Lung (tissue), 12 donors: Measurements from ENCODE around the gene PLCB4. TPM values are rescaled to one million over a fixed set of nuclear protein-coding genes. Genes with fewer than 3 reads are reported as not detected.

Experiments
- ATAC-seq: fragments of 200-7000 bp; cut with Tn5 transposase; one replicate; pipeline ENCODE4 v1.9.1; 2020; ENCODE audit warnings: moderate number of reproducible peaks; ENCODE audit not compliant: insufficient read depth, low FRiP score
- DNase-seq, 3 donors: peaks; one replicate each; pipeline ENCODE4 v3.0.0-alpha.2; 2013 to 2017
- H3K27ac ChIP-seq, 2 donors: one replicate each; pipeline ENCODE4 v1.5.1; 2013; ENCODE audit warnings: mild to moderate bottlenecking in 2 of 2, moderate library complexity in 2 of 2, control low read depth in 1 of 2, inconsistent platforms in 1 of 2, low read depth in 1 of 2, low read length in 1 of 2
- H3K27me3 ChIP-seq, 3 donors: one replicate each; pipeline ENCODE4 v1.5.1; 2013; ENCODE audit warnings: low read length in 2 of 3; ENCODE audit not compliant: control insufficient read depth in 3 of 3, insufficient read depth in 3 of 3
- H3K36me3 ChIP-seq, 4 donors: one replicate each; pipeline ENCODE4 v1.5.1; 2013; ENCODE audit warnings: low read length in 4 of 4, mild to moderate bottlenecking in 1 of 4, moderate library complexity in 1 of 4; ENCODE audit not compliant: control insufficient read depth in 4 of 4, insufficient read depth in 4 of 4
- H3K4me1 ChIP-seq, 5 donors: one replicate each; pipeline ENCODE4 v1.5.1; 2013; ENCODE audit warnings: low read length in 5 of 5, mild to moderate bottlenecking in 2 of 5, moderate library complexity in 1 of 5; ENCODE audit not compliant: control insufficient read depth in 5 of 5, insufficient read depth in 5 of 5
- H3K4me3 ChIP-seq: one replicate; pipeline ENCODE4 v1.5.1; 2013; ENCODE audit warnings: mild to moderate bottlenecking, control low read depth, moderate library complexity
- H3K9ac ChIP-seq, 2 donors: one replicate each; pipeline ENCODE4 v1.5.1; 2013; ENCODE audit warnings: low read length in 2 of 2, control low read depth in 1 of 2; ENCODE audit not compliant: insufficient read depth in 1 of 2
- H3K9me3 ChIP-seq, 4 donors: one replicate each; pipeline ENCODE4 v1.5.1; 2013; ENCODE audit warnings: low read length in 3 of 4, mild to moderate bottlenecking in 1 of 4, moderate library complexity in 1 of 4; ENCODE audit not compliant: control insufficient read depth in 4 of 4, insufficient read depth in 3 of 4
- WGBS, 2 donors: extraction: QIAGEN DNeasy Blood & Tissue Kit; methylation state at CpG; one replicate each; pipeline ENCODE4 v1.1.7; 2013; 5-methylcytosine and 5-hydroxymethylcytosine counted together
- polyA plus RNA-seq, 2 donors: library from polyadenylated mRNA; stranded (reverse); fragments of 200-250 nt; gene quantifications; one replicate each; pipeline ENCODE4 v1.2.1, GENCODE V29; 2013
- total RNA-seq, 2 donors: library from RNA; depleted of rRNA in 1 of 2; stranded (reverse); fragments of >200 nt in 1 of 2; gene quantifications; one replicate each; pipeline ENCODE4 v1.2.1, GENCODE V29; 2014 to 2021
- TF ChIP-seq, protein P1 (sequence below): IDR thresholded peaks from 2 replicates; pipeline ENCODE4 v1.5.1; 2012; ENCODE audit warnings: mild to moderate bottlenecking; ENCODE audit errors: control extremely low read depth, extremely low read depth
- donor health status: control.
- donor health status: control.
- donor health status: Bipolar disorder and iron deficiency.
- donor health status: healthy.
- donor health status: DM: yes; HTN: yes; CAD: no.

PLCB4 gene
- total and polyA plus RNA-seq, 4 donors = 2.1 to 18.6 (median 5.6) TPM

DNA sequence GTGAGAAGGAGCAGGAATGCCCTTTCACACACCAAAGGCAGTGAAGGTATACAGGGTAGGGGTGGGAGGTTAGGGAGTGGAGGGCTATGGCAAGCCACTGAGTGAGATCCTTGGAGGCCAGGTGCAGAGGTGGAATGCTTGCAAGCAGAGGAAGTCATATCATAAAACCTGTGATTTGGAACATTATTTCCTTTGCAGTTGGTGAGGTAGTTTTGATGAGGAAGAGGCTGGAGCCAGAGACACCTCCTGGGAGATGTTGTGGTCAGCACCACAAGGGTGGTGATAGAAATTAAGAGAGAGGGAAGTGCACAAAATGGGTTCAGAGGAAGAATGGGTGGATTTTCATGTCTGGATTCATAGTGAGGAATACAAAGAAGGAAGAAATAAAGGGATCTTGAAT is 73.0 kb downstream of the PLCB4 start:
- no peaks in the 10 kb centered on the region for H3K27me3 ChIP-seq
- ATAC-seq (no peak), DNase-seq (no peak)
- no peak overlapping the region for H3K4me3 ChIP-seq
- no peaks in the 10 kb centered on the region for H3K36me3 ChIP-seq
- H3K27ac ChIP-seq = no peak overlapping the region
- TF ChIP-seq, protein P1, sequence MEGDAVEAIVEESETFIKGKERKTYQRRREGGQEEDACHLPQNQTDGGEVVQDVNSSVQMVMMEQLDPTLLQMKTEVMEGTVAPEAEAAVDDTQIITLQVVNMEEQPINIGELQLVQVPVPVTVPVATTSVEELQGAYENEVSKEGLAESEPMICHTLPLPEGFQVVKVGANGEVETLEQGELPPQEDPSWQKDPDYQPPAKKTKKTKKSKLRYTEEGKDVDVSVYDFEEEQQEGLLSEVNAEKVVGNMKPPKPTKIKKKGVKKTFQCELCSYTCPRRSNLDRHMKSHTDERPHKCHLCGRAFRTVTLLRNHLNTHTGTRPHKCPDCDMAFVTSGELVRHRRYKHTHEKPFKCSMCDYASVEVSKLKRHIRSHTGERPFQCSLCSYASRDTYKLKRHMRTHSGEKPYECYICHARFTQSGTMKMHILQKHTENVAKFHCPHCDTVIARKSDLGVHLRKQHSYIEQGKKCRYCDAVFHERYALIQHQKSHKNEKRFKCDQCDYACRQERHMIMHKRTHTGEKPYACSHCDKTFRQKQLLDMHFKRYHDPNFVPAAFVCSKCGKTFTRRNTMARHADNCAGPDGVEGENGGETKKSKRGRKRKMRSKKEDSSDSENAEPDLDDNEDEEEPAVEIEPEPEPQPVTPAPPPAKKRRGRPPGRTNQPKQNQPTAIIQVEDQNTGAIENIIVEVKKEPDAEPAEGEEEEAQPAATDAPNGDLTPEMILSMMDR = no peak
- H3K9me3 ChIP-seq = peaks cover 0 to 3% (median 0%) of the 10 kb centered on the region in 4 donors
- H3K9ac ChIP-seq = no peak overlapping the region
- peaks cover 0 to 15% (median 0%) of the 10 kb centered on the region in 5 donors for H3K4me1 ChIP-seq

DNA sequence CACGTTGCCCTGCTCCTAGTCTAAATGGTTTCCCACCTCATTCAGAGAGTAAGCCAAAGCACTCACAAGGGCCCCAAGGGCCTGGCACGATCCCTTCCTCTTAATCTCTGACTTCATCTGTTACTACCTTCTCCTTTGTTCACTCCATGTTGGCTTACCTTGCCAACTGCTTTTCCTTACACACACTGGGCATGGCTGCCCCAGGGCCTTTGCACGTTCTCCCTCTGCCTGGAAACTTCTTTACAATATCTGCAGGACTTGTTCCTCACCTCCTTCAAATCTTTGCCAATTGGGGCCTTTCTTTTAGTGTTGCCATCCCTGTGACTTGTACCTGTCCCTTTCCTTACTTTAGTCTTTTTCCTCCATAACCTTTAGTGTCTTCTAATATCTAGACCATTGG is 73.9 kb downstream of the PLCB4 start:
- ATAC-seq = no peak
- peaks cover 0 to 3% (median 0%) of the 10 kb centered on the region in 4 donors for H3K9me3 ChIP-seq
- no peak overlapping the region for H3K4me3 ChIP-seq
- TF ChIP-seq, protein P1 = no peak
- 86 to 92% methylated on average over 3 of the region's 3 CpGs for WGBS, 2 donors
- H3K36me3 ChIP-seq = no peaks in the 10 kb centered on the region
- H3K27ac ChIP-seq = no peak overlapping the region
- no peaks in the 10 kb centered on the region for H3K27me3 ChIP-seq
- H3K9ac ChIP-seq = no peak overlapping the region
- peaks cover 0 to 23% (median 0%) of the 10 kb centered on the region in 5 donors for H3K4me1 ChIP-seq
- DNase-seq = no peak

GRCh38 chr20:9143926-9144325 is 75.0 kb downstream of the PLCB4 start:
- H3K27me3 ChIP-seq = no peaks in the 10 kb centered on the region
- ATAC-seq (no peak), DNase-seq (no peak)
- WGBS, 2 donors = 71 to 73% methylated on average over 1 of the region's 1 CpG
- no peak overlapping the region for H3K4me3 ChIP-seq
- no peaks in the 10 kb centered on the region for H3K36me3 ChIP-seq
- H3K4me1 ChIP-seq = peaks cover 0 to 29% (median 0%) of the 10 kb centered on the region in 5 donors
- peaks cover 0 to 3% (median 0%) of the 10 kb centered on the region in 4 donors for H3K9me3 ChIP-seq
- H3K9ac ChIP-seq = no peak overlapping the region
- no peak overlapping the region for H3K27ac ChIP-seq
- TF ChIP-seq, protein P1 = no peak

DNA sequence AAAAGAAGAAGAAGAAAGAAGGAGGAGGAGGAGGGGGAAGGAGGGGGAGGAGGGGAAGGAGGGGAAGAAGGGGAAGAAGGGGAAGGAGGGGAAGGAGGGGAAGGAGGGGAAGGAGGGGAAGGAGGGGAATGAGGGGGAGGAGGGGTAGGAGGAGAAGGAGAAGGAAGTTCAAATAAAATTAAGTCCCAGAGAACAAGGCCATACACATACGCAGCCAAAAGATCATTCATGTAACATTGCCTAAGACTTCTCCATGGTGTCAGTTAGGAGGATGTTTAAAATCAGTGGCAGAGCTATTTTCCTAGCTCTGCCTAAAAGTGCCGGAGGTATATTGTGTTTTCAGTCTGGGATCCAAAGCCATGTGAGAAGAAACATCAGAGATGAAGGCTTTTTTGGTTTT is 75.8 kb downstream of the PLCB4 start:
- Histone ChIP-seq H3K36me3 (no peaks in the 10 kb centered on the region), H3K27me3 (no peaks in the 10 kb centered on the region), H3K4me3 (no peak overlapping the region), H3K27ac (peak overlapping the region in 1 of 2 donors; percentile 27), H3K9me3 (peaks cover 0 to 2% (median 0%) of the 10 kb centered on the region in 4 donors), H3K9ac (no peak overlapping the region), H3K4me1 (peaks cover 0 to 29% (median 0%) of the 10 kb centered on the region in 5 donors)
- 27 to 34% methylated on average over 2 of the region's 2 CpGs for WGBS, 2 donors
- TF ChIP-seq, protein P1 = no peak
- DNase-seq (no peak), ATAC-seq (no peak)
